IPS-NIHi11 (cell line): ENCODE measurements around the gene PRSS22.
A peak's percentile ranks its signal among the peaks of the same experiment; 100 is the strongest.
"Not testable (repeated sequence)": the region's sequence is repeated elsewhere in the genome, so short reads cannot be mapped to it uniquely, and the experiment has no call there.

ENCODE experiments used
- DNase-seq: peaks from one replicate; pipeline ENCODE4 v3.0.0; 2012; ENCODE audit warnings: mixed read lengths, low spot score

PRSS22 gene

GRCh38 chr16:2857451-2858244 is at the start of gene PRSS22:
PRSS22 (minus strand) TSS chr16:2858170; CDS start chr16:2858104, 66 bp downstream.
- DNase-seq, result peak; percentile 61

DNA sequence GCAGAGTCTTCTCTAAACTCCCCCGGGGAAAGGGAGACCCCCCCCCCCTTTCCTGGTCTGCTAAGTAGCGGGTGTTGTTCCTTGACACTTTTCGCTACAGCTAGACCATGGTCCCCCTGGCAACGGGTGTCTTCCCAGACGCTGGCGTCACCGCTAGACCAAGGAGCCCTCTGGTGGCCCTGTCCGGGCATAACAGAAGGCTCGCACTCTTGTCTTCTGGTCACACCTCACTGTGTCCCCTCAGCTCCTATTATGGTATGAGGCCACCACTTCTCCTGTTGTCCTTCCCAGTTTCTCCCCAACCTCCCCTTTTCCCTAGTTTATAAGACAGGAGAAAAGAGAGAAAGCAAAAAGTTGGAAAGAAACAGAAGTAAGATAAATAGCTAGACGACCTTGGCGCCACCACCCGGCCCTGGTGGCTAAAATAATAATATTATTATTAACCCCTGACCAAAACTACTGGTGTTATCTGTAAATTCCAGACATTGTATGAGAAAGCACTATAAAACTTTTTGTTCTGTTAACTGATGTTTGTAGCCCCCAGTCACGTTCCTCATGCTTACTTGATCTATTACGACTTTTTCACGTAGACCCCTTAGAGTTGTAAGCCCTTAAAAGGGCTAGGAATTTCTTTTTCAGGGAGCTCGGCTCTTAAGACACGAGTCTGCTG is 49.2 kb upstream of the PRSS22 start:
- DNase-seq, result not testable (repeated sequence)

DNA sequence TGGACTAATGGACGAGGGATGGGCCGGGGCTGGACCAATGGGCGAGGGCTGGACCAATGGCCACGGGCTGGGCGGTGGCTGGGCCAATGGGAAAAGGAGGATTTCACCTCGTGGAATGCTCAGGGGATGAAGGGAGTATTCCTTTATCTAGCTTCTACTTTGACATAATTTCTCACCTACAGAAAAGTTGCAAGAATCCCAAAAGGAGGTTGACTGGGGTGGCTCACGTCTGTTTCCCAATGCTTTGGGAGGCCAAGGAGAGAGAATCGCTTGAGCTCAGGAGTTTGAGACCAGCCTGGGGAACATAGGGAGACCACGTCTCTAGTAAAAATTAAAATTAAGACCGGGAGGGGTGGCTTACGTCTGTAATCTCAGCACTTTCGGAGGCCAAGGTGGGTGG is 48.0 kb upstream of the PRSS22 start:
- DNase-seq, result peak; percentile 88

DNA sequence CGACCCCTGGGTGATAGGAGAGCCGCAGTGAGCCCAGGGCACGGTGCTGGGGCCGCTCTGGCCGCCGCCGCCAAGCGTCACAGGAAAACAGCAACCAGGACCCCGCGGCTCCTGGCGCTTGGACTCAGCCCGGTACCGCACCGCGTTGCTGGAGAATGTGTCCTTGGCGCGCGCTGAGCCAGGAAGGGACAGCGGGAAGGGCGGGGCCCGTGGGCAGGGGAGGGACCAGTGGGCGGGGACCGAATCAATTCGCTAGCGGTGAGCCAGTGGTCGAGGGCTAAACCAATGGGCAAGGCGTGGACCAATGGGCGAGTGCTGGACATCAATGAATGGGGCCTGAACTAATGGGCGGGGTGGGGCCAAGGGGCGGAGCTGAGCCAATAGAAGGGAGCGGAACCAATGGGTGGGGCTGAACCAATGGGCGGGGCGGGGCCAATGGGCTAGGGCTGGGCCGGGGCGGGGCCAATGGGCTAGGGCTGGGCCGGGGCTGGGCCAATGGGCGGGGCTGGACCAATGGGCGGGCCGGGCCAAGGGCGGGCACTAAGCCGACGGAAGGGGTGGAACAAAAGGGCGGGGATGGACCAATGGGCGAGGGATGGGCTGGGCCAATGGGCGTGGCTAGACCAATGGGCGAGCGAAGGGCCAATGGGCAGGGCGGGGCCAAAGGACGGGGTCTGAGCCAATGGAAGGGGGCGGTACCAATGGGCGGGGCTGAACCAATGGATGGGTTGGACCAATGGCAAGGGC is 47.4 kb upstream of the PRSS22 start:
- peak; percentile 90 for DNase-seq

GRCh38 chr16:2904922-2905240 is 46.9 kb upstream of the PRSS22 start:
- no peak for DNase-seq

DNA sequence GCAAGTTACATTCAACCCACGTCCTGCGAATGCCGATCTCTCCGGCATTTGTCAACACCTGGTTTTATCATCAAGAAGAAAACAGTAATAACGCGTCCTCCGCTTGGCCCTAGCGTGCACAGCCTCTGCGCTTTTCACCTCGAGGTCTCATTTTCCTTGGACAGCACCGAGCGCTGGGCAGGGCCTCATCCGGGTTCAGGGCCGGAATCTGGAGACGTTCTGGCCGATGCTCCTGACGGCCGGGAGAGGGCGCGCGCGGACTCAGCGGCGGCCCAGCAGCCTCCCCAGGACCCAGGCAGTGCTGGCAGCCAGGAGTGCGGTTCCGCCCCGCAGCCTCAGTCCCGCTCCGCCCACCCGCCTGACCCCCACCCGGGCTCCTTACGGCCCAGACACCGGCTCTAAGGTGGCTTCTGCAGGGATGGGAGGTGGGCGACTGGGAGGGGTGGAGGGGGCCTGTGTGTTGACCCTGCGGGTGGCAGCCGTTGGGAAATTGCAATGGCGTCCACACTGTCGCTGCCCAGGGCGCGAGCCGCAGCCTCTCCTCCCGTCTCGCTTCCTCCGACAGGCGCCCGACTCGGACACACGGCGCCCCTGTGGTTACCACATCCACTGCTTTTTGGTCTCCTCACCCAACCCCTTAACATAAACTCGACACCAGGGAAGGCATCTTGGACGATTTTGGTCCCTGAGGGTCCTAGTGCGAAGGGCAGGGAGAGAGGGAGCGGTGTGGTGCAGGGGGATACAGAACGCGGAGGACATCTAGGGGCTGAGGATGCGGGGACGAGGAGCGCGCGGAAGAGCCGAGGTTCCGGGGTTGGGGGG is 46.3 kb upstream of the PRSS22 start:
- peak; percentile 88 for DNase-seq

- DNase-seq, result peak; percentile 31
Observed at GRCh38 chr16:2902337-2903130, 44.6 kb upstream of the PRSS22 start.

- no peak for DNase-seq
Observed at GRCh38 chr16:2900526-2901075, 42.6 kb upstream of the PRSS22 start.

- DNase-seq, result no peak
Observed at GRCh38 chr16:2899564-2900072, 41.6 kb upstream of the PRSS22 start.

GRCh38 chr16:2898831-2899563 is 41.0 kb upstream of the PRSS22 start:
- peak; percentile 13 for DNase-seq

GRCh38 chr16:2897110-2897509 is 39.1 kb upstream of the PRSS22 start:
- no peak for DNase-seq

DNA sequence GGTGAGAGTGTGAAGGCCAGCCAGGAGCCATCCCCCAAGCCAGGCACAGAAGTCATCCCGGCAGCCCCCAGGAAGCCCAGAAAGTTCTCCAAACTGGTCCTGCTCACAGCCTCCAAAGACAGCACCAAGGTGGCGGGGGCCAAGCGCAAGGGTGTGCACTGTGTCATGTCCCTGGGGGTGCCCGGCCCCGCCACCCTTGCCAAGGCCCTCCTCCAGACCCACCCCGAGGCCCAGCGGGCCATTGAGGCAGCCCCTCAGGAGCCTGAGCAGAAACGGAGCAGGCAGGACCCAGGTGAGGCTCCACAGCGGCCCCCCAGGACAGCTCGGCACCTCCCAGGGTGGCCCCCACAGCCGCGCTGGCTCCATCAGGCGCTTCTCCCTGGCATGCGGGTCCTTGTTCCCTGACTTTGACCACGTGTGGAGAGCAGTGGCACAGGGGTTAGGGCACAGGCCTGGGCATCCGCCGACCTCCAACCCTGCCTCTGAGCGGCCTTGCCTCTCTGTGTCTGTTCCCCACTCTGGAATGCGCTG is 38.6 kb upstream of the PRSS22 start:
- no peak for DNase-seq

DNA sequence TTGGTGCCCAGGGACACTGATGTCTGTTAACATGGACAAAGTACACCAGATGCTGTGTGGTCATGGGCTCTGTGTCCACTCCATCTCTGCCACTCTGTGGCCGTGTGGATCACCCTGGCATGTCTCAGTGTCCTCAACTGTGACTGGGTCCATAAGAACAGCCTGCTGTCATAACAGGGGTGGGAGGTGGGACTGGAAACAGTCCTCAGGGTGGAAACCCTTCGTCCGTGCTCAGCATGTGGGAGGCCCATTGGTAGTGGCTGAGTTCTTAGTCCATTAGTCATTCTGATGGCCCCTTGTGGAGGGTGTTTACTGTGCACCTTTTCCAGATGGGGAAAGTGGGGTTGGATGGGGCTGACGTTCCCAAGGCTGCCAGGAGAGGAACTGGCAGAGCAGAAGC is 37.8 kb upstream of the PRSS22 start:
- no peak for DNase-seq

DNA sequence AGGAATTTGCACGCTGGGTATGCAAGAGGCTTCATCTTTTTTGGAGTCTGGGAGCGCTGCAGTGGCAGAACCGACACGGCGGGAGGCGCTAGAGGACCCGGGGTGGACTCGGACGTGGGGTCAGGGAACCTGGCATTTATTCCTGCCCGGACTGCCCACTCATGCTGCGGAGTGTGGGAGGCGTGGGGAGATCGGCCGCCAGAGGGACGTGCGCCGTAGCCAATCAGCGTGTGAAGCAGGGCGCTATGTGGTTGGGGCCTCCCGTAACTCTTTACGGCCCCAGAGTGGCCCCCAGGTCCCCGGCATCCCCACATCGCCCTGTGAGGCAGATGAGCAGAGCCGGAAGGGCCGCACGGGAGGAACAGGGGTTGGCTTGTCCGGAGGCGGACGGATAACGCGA is 36.3 kb upstream of the PRSS22 start:
- DNase-seq, result no peak

- no peak for DNase-seq
Observed at GRCh38 chr16:2884041-2884451, 26.1 kb upstream of the PRSS22 start.

DNA sequence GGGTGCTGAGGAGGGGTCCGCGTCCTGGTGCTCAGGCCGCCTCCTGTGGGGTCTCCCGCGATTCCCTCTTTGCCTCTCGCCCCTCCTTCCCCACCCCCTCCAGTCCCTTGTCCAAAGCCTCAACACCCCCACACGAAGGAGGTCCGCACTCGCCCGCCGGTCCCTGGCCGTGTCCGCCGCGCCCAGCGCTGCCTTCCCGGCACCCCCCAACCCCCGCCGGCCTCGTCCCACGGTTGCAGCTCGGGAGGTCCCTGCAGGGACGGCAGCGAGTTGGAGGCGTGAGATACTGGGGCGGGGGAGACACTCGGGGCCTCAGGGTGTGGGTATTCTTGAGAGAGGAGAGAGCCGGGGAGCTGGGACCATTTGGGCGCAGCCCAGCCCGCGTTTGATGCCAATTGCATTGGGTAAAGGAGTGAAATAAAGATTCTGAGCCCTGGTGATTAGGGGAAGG is 25.5 kb upstream of the PRSS22 start:
- DNase-seq, result no peak

GRCh38 chr16:2882650-2883457 is 24.9 kb upstream of the PRSS22 start, which contains the start of gene FLYWCH2:
FLYWCH2 (plus strand) TSS chr16:2883215; CDS start chr16:2896450, 13,235 bp downstream.
- peak; percentile 97 for DNase-seq

- DNase-seq, result no peak
Observed at GRCh38 chr16:2881783-2882649, 24.0 kb upstream of the PRSS22 start.
